ENCODE results near the gene LMO7. TPM values are rescaled to one million over a fixed set of nuclear protein-coding genes. Genes with fewer than 3 reads are reported as not detected.

LMO7 gene
- total and polyA plus RNA-seq, 2 of the 8 experiments (the other 6 are each of a cell fraction or from before 2014, with no cell fraction given): 8.1 to 28.3 TPM

DNA sequence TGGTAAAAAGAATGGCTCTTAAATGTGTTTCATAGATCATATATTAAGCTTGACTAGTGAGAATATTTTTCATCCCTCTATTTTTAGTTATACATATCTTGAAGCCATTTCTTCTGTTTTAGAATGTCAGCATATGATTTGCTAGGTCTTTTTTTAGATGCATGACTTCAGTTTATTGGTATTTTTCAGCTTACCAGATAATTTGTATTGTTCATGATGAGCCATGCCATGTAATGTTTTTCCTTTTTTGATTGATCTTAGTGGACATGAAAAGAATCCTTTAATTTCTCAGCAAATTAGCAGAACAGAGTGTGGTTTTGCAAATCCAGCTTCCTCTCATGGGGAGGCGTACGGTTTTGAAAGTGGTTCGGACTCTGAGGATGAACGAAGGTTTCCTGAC lies 168.5 kb downstream of the LMO7 start:
- Histone ChIP-seq H3K36me3 (ENCODE audit: control insufficient read depth in 2 of 4, insufficient read depth in 4 of 4, low read length in 3 of 4) (no peaks in the 10 kb centered on the region; a peak in 1 of 8 replicates), H4K20me1 (replicated peaks in 1 of 2; ENCODE audit: control insufficient read depth in 1 of 2, insufficient read depth in 2 of 2, low read length in 2 of 2) (no peaks in the 10 kb centered on the region), H3K27ac (ENCODE audit: low read depth, low read length) (no peak overlapping the region), H4K91ac (replicated peaks; ENCODE audit: insufficient read length, low read length) (no peak overlapping the region), H2BK5ac (ENCODE audit: low read depth, low read length) (no peak overlapping the region), H2BK120ac (replicated peaks; ENCODE audit: low read depth, low read length) (no peak overlapping the region), H3K23me2 (ENCODE audit: low read depth, low read length) (no peaks in the 10 kb centered on the region), H4K5ac (ENCODE audit: insufficient read length, low read depth, low read length) (no peak overlapping the region), H3K79me1 (ENCODE audit: low read depth, low read length) (no peaks in the 10 kb centered on the region), H3K9me3 (ENCODE audit: insufficient read depth in 2 of 2, low read depth in 1 of 2, low read length in 1 of 2) (no peaks in the 10 kb centered on the region), H3K4me2 (ENCODE audit: insufficient read depth in 1 of 2, low read depth in 2 of 2, low read length in 2 of 2) (no peak overlapping the region), H4K8ac (ENCODE audit: extremely low read depth, insufficient read depth, low read length) (no peak overlapping the region), H2AK5ac (ENCODE audit: low read depth, low read length) (no peak overlapping the region), H2BK15ac (ENCODE audit: low read length) (no peak overlapping the region), H3K18ac (ENCODE audit: extremely low read depth, low read length) (no peak overlapping the region), H3K4ac (replicated peaks; ENCODE audit: insufficient read length, low read depth, low read length) (no peak overlapping the region), H2BK12ac (ENCODE audit: low read depth, low read length) (no peak overlapping the region), H3K4me3 (ENCODE audit: extremely low read depth in 1 of 4, insufficient read depth in 2 of 4, low read depth in 3 of 4, low read length in 4 of 4) (no peak overlapping the region), H3K4me1 (replicated peaks in 1 of 4; ENCODE audit: control insufficient read depth in 3 of 4, insufficient read depth in 4 of 4, low read length in 3 of 4) (peaks cover 4 to 16% (median 13%) of the 10 kb centered on the region in 4 experiments; a peak in 6 of 7 replicates), H3K56ac (replicated peaks; ENCODE audit: insufficient read length, low read depth, low read length) (no peak overlapping the region), H3K9ac (replicated peaks in 1 of 4; ENCODE audit: extremely low read depth in 1 of 4, low read depth in 3 of 4, low read length in 3 of 4) (no peak overlapping the region), H2BK20ac (ENCODE audit: low read length) (no peak overlapping the region), H3K79me2 (ENCODE audit: control insufficient read depth in 1 of 2, insufficient read depth in 2 of 2, low read length in 2 of 2) (no peaks in the 10 kb centered on the region), H3K23ac (ENCODE audit: insufficient read length) (no peak overlapping the region), H3K14ac (ENCODE audit: insufficient read length) (no peak overlapping the region), H3K27me3 (replicated peaks in 1 of 4; ENCODE audit: control insufficient read depth in 3 of 4, extremely low read depth in 1 of 4, insufficient read depth in 3 of 4, low read length in 3 of 4) (no peaks in the 10 kb centered on the region), H2AFZ (ENCODE audit: low read length) (no peak overlapping the region)
- ChIA-PET POLR2A (ENCODE audit: partially characterized antibody) (no interaction called here), CTCF (ENCODE audit: partially characterized antibody) (interaction anchor here (1.6 to 1.7 kb wide), 2 partner anchors 72 to 109 kb away, joined by 3 to 10 read pairs; no protein-coding TSS in a partner anchor)
- FAIRE-seq (no peak), DNase-seq (ENCODE audit: low read depth in 1 of 2, low spot score in 2 of 2) (no peak)
- WGBS, 2 experiments (ENCODE audit: extremely low coverage in 1 of 2, insufficient coverage in 1 of 2, insufficient read length in 1 of 2, insufficient replicate concordance in 2 of 2, low coverage in 1 of 2, low lambda C conversion rate in 2 of 2, missing lambda C conversion rate in 1 of 2): 89% methylated on average over 4 of the region's 4 CpGs; no CpG with 5 or more reads in 1 of the 2 experiments
- no peak for TF ChIP-seq SIN3A (conservative IDR thresholded peaks at IDR 0.05 in 1 of 2, IDR thresholded peaks at IDR 0.05 in 1 of 2; ENCODE audit: low read depth in 1 of 2, low read length in 2 of 2)
- TF ChIP-seq KDM4A (IDR thresholded peaks at IDR 0.05; ENCODE audit: low read depth, low read length, severe bottlenecking): no peak
- TF ChIP-seq CHD1 (IDR thresholded peaks at IDR 0.05; ENCODE audit: low read depth, low read length): no peak
- no peak for TF ChIP-seq CEBPB (IDR thresholded peaks at IDR 0.05; ENCODE audit: low read depth, low read length)
- TF ChIP-seq KDM5A (IDR thresholded peaks at IDR 0.05; ENCODE audit: low read length): no peak
- TF ChIP-seq SRF (IDR thresholded peaks at IDR 0.05; ENCODE audit: low read depth, low read length): no peak
- TF ChIP-seq MAFK (IDR thresholded peaks at IDR 0.05; ENCODE audit: low read depth, low read length): no peak
- TF ChIP-seq, protein P1, sequence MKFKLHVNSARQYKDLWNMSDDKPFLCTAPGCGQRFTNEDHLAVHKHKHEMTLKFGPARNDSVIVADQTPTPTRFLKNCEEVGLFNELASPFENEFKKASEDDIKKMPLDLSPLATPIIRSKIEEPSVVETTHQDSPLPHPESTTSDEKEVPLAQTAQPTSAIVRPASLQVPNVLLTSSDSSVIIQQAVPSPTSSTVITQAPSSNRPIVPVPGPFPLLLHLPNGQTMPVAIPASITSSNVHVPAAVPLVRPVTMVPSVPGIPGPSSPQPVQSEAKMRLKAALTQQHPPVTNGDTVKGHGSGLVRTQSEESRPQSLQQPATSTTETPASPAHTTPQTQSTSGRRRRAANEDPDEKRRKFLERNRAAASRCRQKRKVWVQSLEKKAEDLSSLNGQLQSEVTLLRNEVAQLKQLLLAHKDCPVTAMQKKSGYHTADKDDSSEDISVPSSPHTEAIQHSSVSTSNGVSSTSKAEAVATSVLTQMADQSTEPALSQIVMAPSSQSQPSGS (IDR thresholded peaks at IDR 0.05; ENCODE audit: low read length): no peak
- TF ChIP-seq SIRT6 (IDR thresholded peaks at IDR 0.05; ENCODE audit: low read length): no peak
- no peak for TF ChIP-seq RFX5 (IDR thresholded peaks at IDR 0.05; ENCODE audit: borderline replicate concordance, low read depth, low read length)
- TF ChIP-seq NRF1 (IDR thresholded peaks at IDR 0.05; ENCODE audit: low read depth, low read length): no peak
- TF ChIP-seq TEAD4 (IDR thresholded peaks at IDR 0.05; ENCODE audit: low read depth, low read length): no peak
